ENCODE data around the gene MICU2.

DNA sequence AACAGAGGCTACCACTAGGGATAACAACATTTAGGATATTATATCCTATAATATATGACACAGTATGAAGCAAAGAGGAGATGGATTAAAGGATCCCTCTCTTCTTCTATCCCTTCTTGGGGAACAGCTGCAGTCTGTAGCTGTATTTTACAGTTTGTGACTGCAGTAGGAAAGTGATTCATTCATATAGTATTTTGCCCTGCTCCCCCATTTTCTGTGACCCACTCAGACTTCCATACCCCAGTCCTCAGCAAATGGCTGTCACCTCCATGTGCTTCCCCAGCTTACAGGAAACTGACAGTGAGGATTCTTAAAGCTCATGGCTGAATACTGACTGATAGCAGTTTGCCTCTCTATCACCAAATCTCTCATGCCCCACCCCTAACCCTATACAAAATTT, 27.5 kb downstream of the MICU2 start:
- TF ChIP-seq, protein P1, sequence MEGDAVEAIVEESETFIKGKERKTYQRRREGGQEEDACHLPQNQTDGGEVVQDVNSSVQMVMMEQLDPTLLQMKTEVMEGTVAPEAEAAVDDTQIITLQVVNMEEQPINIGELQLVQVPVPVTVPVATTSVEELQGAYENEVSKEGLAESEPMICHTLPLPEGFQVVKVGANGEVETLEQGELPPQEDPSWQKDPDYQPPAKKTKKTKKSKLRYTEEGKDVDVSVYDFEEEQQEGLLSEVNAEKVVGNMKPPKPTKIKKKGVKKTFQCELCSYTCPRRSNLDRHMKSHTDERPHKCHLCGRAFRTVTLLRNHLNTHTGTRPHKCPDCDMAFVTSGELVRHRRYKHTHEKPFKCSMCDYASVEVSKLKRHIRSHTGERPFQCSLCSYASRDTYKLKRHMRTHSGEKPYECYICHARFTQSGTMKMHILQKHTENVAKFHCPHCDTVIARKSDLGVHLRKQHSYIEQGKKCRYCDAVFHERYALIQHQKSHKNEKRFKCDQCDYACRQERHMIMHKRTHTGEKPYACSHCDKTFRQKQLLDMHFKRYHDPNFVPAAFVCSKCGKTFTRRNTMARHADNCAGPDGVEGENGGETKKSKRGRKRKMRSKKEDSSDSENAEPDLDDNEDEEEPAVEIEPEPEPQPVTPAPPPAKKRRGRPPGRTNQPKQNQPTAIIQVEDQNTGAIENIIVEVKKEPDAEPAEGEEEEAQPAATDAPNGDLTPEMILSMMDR (IDR thresholded peaks at IDR 0.05), result no peak
- no peak for TF ChIP-seq POLR2A (IDR thresholded peaks at IDR 0.05)
